GM18526 (cell line): ENCODE data around the gene DUSP18.

Source experiments
- POLR2A ChIP-seq: IDR thresholded peaks from 3 replicates; pipeline ENCODE4 v1.6.1; 2011; ENCODE audit not compliant: insufficient read length; ENCODE audit errors: extremely low read depth

The DUSP18 gene

DNA sequence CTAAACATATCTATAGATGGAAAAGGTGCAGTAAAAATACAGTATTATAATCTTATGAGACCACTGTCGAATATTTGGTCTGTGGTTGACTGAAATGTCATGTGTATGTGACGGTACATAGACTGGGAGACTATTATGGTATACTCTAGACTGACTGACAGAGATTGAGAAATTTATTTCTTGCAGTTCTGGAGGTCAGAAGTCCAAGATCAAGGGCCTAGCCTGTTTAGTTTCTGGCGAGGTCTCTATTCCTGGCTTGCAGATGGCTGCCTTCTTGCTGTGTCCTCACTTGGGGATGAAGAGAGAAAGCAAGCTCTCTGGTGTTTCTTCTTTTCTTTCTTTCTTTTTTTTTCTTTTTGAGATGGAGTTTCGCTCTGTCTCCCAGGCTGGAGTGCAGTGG is 19.7 kb upstream of the DUSP18 start:
- no peak for TF ChIP-seq POLR2A

DNA sequence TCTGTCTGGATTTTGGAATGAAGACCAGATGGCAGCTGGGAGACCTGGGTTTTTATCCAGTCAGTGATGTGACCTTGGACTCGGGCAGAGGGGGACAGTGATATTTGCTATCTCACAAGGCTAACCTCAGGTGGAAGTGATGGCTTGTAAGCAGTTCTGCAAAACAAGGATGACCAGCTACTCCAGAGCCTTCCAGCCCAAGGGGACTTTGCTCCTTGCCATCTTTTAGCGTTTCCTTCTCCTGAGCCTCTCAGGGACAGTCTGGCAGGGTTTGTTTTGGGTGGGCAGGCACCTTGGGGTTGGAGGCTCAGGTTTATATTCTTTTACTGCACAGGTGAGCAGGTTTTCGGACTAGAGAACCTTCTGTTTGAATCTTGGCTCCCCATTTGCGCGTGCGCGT is 17.5 kb upstream of the DUSP18 start:
- no peak for TF ChIP-seq POLR2A

DNA sequence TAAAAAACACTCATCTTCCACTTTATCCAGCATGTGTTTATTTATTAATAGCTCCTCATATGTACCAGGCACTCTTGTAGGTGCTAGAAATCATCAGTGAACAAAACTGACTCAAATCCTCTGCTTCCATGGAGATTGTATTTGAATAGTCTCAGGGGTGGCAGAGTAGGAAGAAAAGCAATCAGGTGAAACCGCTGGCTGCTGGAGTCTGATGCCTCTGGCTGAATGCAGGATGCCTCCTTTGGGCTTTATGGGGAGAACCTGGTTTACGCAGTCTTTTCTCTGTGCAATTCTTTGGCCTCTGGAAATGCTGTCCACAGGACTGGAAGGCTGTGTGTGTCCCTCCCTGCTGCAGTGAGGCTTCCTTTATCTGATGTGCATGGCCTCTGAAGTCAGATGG is 14.2 kb upstream of the DUSP18 start:
- TF ChIP-seq POLR2A, result no peak

DNA sequence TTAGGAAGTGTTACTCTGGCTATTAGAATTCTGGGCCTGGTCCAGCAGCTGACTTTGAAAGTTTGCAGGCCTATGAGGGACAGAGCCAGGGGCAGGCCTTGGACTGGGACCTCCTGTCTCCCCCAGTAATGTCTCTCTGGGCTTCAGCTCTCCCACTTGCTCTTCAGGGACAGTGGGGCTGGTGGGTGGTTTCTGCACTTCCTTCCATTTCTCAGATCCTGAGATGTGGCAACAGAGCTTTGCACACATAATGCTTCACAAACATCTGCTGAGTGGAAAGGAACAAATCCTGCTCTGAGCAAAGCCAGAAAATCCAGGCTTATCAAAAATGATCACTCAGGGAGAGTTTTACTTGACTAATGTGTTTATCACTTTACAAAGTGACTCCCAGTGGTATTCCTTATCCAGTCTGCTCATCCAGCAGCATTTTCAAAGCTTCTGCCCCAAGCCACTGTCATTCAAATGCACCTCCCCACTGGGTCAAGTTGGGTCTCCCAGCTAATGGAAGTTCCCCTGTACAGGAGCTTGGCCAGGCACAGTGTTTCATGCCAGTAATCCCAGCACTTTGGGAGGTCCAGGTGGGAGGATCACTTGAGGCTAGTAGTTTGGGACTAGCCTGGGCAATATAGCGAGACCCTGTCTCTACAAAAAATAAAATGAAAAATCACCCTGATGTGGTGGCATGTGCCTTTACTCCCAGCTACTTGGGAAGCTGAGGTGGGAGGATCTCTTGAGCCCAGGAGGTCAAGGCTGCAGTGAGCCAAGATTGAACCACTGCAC is 13.5 kb upstream of the DUSP18 start:
- TF ChIP-seq POLR2A, result no peak

DNA sequence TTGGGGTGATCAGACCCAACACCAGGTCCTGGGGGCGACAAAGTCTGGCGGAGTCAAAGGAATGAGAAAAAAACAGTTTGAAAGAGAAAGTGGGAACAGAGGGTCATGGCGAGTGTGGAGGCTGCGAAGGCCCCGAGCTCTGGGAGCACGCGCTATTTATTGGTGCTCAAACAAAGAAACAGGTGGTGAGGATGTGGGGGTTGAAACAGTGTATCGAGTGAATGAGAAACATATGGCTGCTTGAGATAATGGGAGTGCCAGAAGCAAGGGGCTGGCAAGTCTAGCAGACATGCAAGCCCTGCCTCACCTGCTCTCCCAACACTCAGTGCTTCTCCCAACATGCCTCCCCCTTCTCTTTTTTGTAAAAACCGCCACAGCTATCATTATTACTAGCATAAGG is 7.8 kb upstream of the DUSP18 start:
- TF ChIP-seq POLR2A, result no peak

DNA sequence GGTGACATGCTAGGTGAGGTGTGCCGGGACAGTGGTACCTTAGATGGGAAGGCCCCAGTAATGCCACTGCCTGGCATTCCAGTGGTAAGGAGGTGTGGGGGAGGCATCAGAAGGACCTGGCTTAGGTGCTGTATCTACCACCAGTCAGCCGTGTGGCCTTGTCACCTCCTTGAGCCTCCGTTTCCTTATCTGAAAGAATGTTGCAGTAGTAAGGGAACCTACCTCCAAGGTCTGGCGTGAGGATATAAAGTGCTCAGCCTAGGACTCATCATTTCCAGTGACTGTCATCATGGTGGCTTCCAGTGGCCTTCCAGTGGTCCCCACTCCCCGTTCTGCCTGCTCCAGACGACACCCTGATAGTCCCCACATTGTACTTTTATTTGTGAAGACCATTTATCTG is 6.8 kb upstream of the DUSP18 start:
- TF ChIP-seq POLR2A, result no peak

DNA sequence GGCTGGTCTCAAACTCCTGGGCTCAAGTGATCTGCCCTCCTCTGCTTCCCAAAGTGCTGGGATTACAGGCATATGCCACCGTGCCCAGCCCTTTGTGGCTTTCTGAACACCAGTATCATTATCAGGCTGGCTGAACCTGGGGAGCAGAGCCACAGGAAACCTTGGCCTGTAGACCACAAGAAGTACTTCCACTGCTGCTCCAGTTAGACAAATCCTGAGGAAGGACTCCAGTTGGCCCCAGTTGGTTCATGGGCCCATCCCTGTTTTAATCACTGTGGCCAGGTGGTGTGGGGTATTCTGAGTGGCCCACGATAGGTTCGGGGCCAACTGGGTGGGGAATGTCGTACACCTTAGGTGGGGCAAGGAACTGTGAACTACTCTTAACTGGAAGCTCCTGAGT is 5.5 kb upstream of the DUSP18 start:
- TF ChIP-seq POLR2A, result no peak

DNA sequence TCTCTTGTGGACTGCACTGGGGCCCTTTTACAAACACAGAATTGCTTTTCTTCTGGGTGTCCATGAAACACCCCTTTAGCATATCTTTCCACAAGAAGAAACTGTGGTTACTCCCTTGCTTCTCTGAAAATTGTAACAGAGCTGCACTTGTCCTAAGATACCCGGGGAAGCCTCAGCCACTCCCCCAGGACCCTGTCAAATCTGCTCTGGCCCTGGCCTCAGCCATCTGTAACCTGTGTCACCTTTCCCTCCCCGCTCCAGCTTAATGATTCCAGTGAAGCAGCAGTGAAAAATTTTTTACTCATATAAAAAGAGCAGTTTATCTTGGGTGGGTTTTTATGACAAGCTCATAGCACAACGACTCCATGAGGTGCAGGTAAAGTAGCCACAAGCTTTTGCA is 3.4 kb upstream of the DUSP18 start:
- no peak for TF ChIP-seq POLR2A

DNA sequence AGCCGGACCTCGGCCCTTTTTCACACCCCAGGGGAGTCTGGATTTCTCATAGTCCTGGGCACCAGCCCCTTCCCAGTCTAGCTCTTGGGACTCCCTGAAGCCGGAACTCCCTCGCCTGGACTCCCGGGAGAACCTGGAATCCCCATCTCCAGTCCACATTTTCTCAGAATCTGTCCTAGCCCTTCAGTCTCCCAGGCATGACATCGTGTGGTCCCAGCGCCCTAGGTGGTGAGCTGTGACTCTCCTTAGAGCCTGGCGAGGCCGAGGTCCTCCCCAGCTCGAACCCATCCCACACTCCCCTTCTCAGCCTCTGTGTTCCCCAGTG is 673 bp upstream of the DUSP18 start:
- no peak for TF ChIP-seq POLR2A

DNA sequence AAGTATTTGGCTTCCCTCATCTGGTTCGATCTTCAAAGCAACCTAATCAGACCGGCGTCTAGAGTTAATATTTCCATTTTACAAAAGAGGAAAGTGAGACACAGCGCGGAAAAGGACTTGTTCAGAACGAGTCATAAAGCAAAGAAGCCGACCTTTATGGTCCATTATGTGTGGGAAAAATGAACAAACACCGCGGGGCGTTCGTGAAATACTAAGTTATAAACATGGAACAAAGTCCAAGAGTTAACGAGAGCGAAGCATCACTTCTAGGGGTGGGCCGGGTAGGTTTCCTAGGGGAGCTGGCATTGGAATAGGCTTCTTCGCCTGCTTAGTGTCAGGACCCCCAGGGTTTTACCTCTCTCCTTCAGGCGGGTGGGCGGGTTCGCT is 575 bp downstream of the DUSP18 start:
- TF ChIP-seq POLR2A, result no peak

DNA sequence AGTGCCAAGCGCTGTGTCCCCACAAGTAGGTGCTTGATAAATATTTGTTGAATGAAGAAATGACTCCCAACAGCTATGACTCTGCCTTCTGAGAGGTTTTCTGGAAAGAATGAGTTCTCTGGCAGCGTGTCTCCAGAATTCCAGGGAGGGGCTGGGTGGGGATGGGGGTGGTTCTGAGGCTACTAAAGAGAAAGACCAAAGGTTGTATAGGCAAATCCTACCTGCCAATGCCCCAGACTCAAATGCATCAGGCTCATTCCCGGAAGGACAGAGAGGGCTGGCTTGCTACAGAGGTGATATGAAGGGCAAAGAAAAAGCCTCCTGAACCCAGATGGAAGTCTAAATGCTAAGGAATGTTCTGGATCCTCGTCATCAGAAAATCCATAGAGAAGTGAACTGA is 1.9 kb downstream of the DUSP18 start:
- no peak for TF ChIP-seq POLR2A

DNA sequence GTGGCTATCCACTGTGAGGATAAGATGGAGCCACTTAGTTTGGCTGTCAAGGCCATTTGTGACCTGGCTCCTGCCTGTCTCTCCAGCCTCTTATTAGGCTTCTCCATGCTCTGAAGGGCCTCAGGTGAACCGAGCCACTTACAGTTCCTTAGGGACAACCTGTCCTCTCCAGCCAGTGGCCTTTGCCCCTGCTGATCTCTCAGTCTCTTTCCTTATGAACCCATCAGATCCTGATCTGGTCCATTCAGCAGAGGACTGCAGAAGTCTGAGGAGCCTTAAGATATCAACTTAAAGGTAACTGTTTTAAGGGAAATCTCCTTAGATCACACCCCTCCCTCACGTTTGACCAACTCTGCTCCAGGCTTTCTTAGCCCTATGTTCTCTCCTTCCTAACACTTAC is 2.4 kb downstream of the DUSP18 start:
- no peak for TF ChIP-seq POLR2A

DNA sequence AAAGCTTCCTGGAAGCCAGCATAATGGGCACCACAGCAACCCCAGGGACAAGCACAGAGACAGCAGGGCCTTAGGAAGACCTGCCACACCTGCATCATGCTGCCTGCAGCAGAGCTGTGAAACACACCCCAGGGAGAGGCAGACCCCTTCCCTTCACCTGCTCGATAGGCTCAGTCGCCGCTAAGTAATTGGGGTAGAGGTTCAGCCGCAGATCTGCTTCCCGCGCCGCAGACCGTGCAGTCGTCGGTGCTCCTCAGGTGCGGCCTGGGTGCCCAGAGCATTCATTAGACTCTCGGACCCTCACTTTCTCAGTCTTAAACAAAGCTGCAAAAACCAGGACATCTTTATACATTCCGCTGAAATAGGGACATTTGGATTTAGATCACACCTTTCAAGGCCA is 2.9 kb downstream of the DUSP18 start:
- no peak for TF ChIP-seq POLR2A

DNA sequence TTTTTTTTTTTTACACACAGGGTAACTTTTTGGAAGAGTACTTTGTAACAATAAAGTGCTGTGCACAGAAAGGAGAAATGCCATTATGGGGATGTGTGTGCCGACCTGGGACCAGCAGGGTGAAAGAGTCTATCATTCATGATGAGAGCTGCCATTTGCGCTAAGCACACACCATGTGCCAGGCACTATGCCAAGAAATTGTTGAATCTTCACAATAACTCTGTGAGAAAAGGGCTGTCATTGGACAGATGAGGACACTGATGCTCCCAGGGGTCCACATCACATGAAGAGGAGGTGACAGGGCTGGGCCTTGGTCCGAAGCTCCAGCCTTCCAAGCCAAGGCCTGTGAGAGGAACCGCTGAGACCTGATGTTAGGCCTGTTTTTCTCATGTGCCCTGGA is 5.6 kb downstream of the DUSP18 start:
- no peak for TF ChIP-seq POLR2A

DNA sequence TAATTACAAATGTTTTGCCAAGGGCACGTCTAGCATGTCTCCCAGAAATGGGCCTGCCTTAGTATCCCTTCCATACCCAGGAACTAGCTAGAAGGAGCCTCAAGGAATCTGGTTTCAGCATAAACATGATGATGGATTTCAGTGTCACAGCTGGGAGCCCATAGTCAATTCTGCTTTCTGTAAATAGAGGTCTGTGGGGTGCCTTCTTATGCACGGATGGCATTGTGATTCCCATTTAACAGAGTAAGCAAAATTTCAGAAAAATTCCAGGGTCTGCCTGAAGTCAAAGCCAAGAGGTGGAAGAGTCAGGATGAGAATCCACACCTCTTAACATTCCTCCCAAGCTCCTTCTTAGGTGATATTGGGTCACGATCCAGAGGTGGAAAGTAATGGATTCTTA is 12.1 kb downstream of the DUSP18 start:
- no peak for TF ChIP-seq POLR2A

DNA sequence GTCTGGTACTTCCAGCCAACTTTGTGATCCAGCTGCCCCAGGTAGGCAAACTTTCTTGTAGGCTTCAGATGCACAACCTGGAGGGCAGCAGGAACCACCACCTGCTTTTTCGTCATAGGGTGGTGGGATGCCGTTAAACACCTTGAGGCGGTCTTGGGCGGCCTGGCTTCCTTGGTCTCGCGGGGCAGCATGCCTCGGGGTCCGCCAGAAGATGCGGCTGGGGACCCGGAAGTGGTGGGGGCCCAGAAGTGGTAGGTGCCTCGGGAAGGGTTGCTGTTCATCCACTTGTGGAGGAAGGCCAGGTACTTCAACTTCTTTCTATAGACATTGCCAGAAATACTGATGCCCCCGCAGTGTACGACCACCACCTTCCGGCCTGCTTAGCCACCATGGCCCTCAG is 13.3 kb downstream of the DUSP18 start:
- no peak for TF ChIP-seq POLR2A

DNA sequence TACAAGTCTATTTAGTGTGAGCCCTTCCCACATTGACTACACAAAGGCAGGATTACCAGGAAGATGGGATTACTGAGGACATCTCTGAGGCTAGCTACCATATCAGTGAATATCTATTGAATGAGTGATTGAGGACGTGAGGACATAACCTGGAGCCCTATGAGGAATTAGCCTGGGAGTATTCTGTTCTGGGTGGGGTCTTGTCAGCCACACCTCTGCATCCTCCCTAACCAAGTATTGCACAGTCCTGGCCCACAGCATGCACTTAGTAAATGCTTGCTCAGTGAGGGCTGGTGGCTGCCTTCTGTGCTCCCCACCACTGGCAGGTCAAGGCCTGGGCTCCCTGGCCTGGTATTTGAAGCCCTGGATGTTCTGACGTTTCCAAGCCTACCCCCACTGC is 14.8 kb downstream of the DUSP18 start:
- no peak for TF ChIP-seq POLR2A
